AG04450 (cell line): ENCODE data around the gene CD163. TPM values are rescaled to one million over a fixed set of nuclear protein-coding genes. Genes with fewer than 3 reads are reported as not detected.

Experiments used
- CTCF ChIA-PET: fragments of 300-600, 350-600 bp; formaldehyde crosslinking; extraction: SDS; loops from one replicate; lab custom pipeline; 2022; ENCODE audit warnings: antibody characterized with exemption, inconsistent platforms; lab: Charles Lee
- POLR2A ChIA-PET: fragments of 350-600 bp; formaldehyde crosslinking; extraction: SDS; loops from one replicate; lab custom pipeline; 2021; ENCODE audit warnings: antibody characterized with exemption, inconsistent platforms; lab: Yijun Ruan, JAX
- DNase-seq: peaks from one replicate; pipeline ENCODE4 v3.0.0-alpha.2; 2011; ENCODE audit warnings: low read depth, low spot score
- H3K27ac ChIP-seq: one replicate; pipeline ENCODE4 v1.5.1; 2012; ENCODE audit warnings: low read depth, low read length, control low read depth
- H3K27me3 ChIP-seq: one replicate; pipeline ENCODE4 v1.6.0; 2012; ENCODE audit warnings: low read length; ENCODE audit not compliant: control insufficient read depth, insufficient read depth
- H3K4me3 ChIP-seq: 2 replicates; pipeline ENCODE4 v1.5.1; 2011; ENCODE audit warnings: mild to moderate bottlenecking, low read depth, low read length, control low read depth
- H3K9me3 ChIP-seq: 2 replicates; pipeline ENCODE4 v1.5.1; 2012; ENCODE audit warnings: low read length; ENCODE audit not compliant: control insufficient read depth, insufficient read depth
- CTCF ChIP-seq: IDR thresholded peaks from 2 replicates; pipeline ENCODE4 v1.5.1; 2011; ENCODE audit warnings: low read depth, low read length, control low read depth, inconsistent platforms
- polyA plus RNA-seq: library from polyadenylated mRNA; depleted of rRNA; stranded (reverse); fragments of >200 nt; gene quantifications from 2 replicates; pipeline ENCODE4 v1.2.3, GENCODE V29; 2011

The CD163 gene
- polyA plus RNA-seq, 1 experiment: not detected

GRCh38 chr12:7502612-7503011, 965 bp downstream of the CD163 start:
- ChIA-PET CTCF (no interaction called here), POLR2A (interaction anchor here (0.6 kb wide), 1 partner anchor 43 kb away, joined by 3 read pairs; no protein-coding TSS in a partner anchor)
- H3K9me3 ChIP-seq: no peaks in the 10 kb centered on the region
- DNase-seq: no peak
- no peaks in the 10 kb centered on the region for H3K27me3 ChIP-seq
- TF ChIP-seq CTCF: no peak
- H3K4me3 ChIP-seq: no peak overlapping the region
- H3K27ac ChIP-seq: no peak overlapping the region

- Histone ChIP-seq H3K27me3 (no peaks in the 10 kb centered on the region), H3K27ac (no peak overlapping the region), H3K9me3 (no peaks in the 10 kb centered on the region), H3K4me3 (no peak overlapping the region)
- CTCF ChIA-PET: interaction anchor here (1.0 kb wide), 1 partner anchor 39 kb away, joined by 4 read pairs; no protein-coding TSS in a partner anchor
- no peak for DNase-seq
- POLR2A ChIA-PET: no interaction called here
- TF ChIP-seq CTCF: no peak
Measured at GRCh38 chr12:7501031-7501588, 2.5 kb downstream of the CD163 start.

GRCh38 chr12:7499636-7500035, 3.9 kb downstream of the CD163 start:
- ChIA-PET CTCF (no interaction called here), POLR2A (no interaction called here)
- Histone ChIP-seq H3K4me3 (no peak overlapping the region), H3K27me3 (no peaks in the 10 kb centered on the region), H3K27ac (no peak overlapping the region), H3K9me3 (no peaks in the 10 kb centered on the region)
- TF ChIP-seq CTCF: no peak
- no peak for DNase-seq

GRCh38 chr12:7498809-7499208, 4.8 kb downstream of the CD163 start:
- Histone ChIP-seq H3K4me3 (no peak overlapping the region), H3K27ac (no peak overlapping the region), H3K27me3 (no peaks in the 10 kb centered on the region), H3K9me3 (no peaks in the 10 kb centered on the region)
- TF ChIP-seq CTCF: no peak
- ChIA-PET POLR2A (no interaction called here), CTCF (no interaction called here)
- DNase-seq: no peak

- Histone ChIP-seq H3K27ac (no peak overlapping the region), H3K4me3 (no peak overlapping the region), H3K27me3 (no peaks in the 10 kb centered on the region), H3K9me3 (no peaks in the 10 kb centered on the region)
- TF ChIP-seq CTCF: no peak
- ChIA-PET CTCF (no interaction called here), POLR2A (interaction anchor here (0.7 kb wide), 1 partner anchor 20 kb away, joined by 5 read pairs; no protein-coding TSS in a partner anchor)
- no peak for DNase-seq
Measured at GRCh38 chr12:7497661-7498060, 5.9 kb downstream of the CD163 start.
